Trophoblast cell (in vitro differentiated cells and primary cell): Measurements from ENCODE around the gene ADRM1. TPM values are rescaled to one million over a fixed set of nuclear protein-coding genes. Genes with fewer than 3 reads are reported as not detected.

Experiments used
- DNase-seq, 2 donors: peaks; one replicate each; pipeline ENCODE4 v3.0.0-alpha.2; 2016
- H2AFZ ChIP-seq: 2 replicates; pipeline ENCODE4 v1.6.1; 2013; ENCODE audit warnings: low read length, moderate library complexity, mild to moderate bottlenecking; ENCODE audit not compliant: insufficient read depth, poor library complexity
- H2AK5ac ChIP-seq: 2 replicates; pipeline ENCODE4 v1.6.1; 2013; ENCODE audit warnings: mild to moderate bottlenecking, low read length
- H2BK120ac ChIP-seq: 2 replicates; pipeline ENCODE4 v1.6.1; 2013; ENCODE audit warnings: low read length, mild to moderate bottlenecking, moderate library complexity; ENCODE audit not compliant: insufficient read depth, poor library complexity
- H2BK12ac ChIP-seq: 2 replicates; pipeline ENCODE4 v1.6.1; 2013; ENCODE audit warnings: mild to moderate bottlenecking, low read length, moderate library complexity
- H2BK5ac ChIP-seq: 2 replicates; pipeline ENCODE4 v1.6.1; 2013; ENCODE audit warnings: low read length, low read depth, moderate library complexity, mild to moderate bottlenecking; ENCODE audit not compliant: poor library complexity
- H3K14ac ChIP-seq: 2 replicates; pipeline ENCODE4 v1.6.1; 2013; ENCODE audit warnings: mild to moderate bottlenecking, low read length
- H3K18ac ChIP-seq: 2 replicates; pipeline ENCODE4 v1.6.1; 2013; ENCODE audit warnings: mild to moderate bottlenecking, low read length
- H3K23ac ChIP-seq: 2 replicates; pipeline ENCODE4 v1.6.1; 2013; ENCODE audit warnings: low read length
- H3K27ac ChIP-seq: 2 replicates; pipeline ENCODE4 v1.5.1; 2013; ENCODE audit warnings: low read depth, mild to moderate bottlenecking, inconsistent platforms, low read length, moderate library complexity
- H3K27me3 ChIP-seq: 2 replicates; pipeline ENCODE4 v1.6.1; 2013; ENCODE audit warnings: inconsistent platforms, mild to moderate bottlenecking, low read length, moderate library complexity; ENCODE audit not compliant: insufficient read depth
- H3K36me3 ChIP-seq, 2 experiments: 1 replicate in 1 of 2; 2 replicates in 1 of 2; pipeline ENCODE4 v1.6.1; 2013; ENCODE audit warnings: low read length in 2 of 2, mild to moderate bottlenecking in 2 of 2, moderate library complexity in 1 of 2; ENCODE audit not compliant: insufficient read depth in 2 of 2, control insufficient read depth in 1 of 2
- H3K4ac ChIP-seq: 2 replicates; pipeline ENCODE4 v1.6.1; 2013; ENCODE audit warnings: low read depth, mild to moderate bottlenecking, low read length, moderate library complexity
- H3K4me1 ChIP-seq, 2 experiments: 1 replicate in 1 of 2; 2 replicates in 1 of 2; pipeline ENCODE4 v1.6.1; 2013; ENCODE audit warnings: low read length in 2 of 2, mild to moderate bottlenecking in 2 of 2, moderate library complexity in 1 of 2; ENCODE audit not compliant: insufficient read depth in 2 of 2, control insufficient read depth in 1 of 2
- H3K4me2 ChIP-seq: 2 replicates; pipeline ENCODE4 v1.6.1; 2013; ENCODE audit warnings: inconsistent platforms, mild to moderate bottlenecking, low read length, moderate library complexity
- H3K4me3 ChIP-seq: 2 replicates; pipeline ENCODE4 v1.5.1; 2013; ENCODE audit warnings: mild to moderate bottlenecking, low read depth, low read length, inconsistent platforms
- H3K79me1 ChIP-seq: one replicate; pipeline ENCODE4 v1.6.1; 2013; ENCODE audit warnings: low read length
- H3K79me2 ChIP-seq: 2 replicates; pipeline ENCODE4 v1.6.1; 2013; ENCODE audit warnings: low read length, mild to moderate bottlenecking; ENCODE audit not compliant: control insufficient read depth, insufficient read depth, poor library complexity
- H3K9ac ChIP-seq: 2 replicates; pipeline ENCODE4 v1.6.1; 2013; ENCODE audit warnings: mild to moderate bottlenecking, low read length
- H3K9me3 ChIP-seq: 2 replicates; pipeline ENCODE4 v1.6.1; 2013; ENCODE audit warnings: low read depth, mild to moderate bottlenecking, control low read depth, inconsistent platforms, low read length; ENCODE audit not compliant: insufficient read depth
- H4K12ac ChIP-seq: 2 replicates; pipeline ENCODE4 v1.6.1; 2013; ENCODE audit warnings: low read depth, mild to moderate bottlenecking, low read length, moderate library complexity
- H4K8ac ChIP-seq: 2 replicates; pipeline ENCODE4 v1.6.1; 2013; ENCODE audit warnings: low read depth, mild to moderate bottlenecking, low read length, moderate library complexity
- H4K91ac ChIP-seq: one replicate; pipeline ENCODE4 v1.6.1; 2013; ENCODE audit warnings: low read depth, mild to moderate bottlenecking, low read length, moderate library complexity
- WGBS: extraction: QIAGEN DNeasy Blood & Tissue Kit; methylation state at CpG from one replicate; pipeline ENCODE4 v1.1.7; 2013; ENCODE audit warnings: missing lambda C conversion rate; ENCODE audit not compliant: insufficient read length, insufficient coverage; ENCODE audit errors: extremely low coverage; 5-methylcytosine and 5-hydroxymethylcytosine counted together
- polyA plus RNA-seq: library from polyadenylated mRNA; stranded (reverse); fragments of 200-250 nt; gene quantifications from 2 replicates; pipeline ENCODE4 v1.2.3, GENCODE V29; 2013

Gene ADRM1, protein sequence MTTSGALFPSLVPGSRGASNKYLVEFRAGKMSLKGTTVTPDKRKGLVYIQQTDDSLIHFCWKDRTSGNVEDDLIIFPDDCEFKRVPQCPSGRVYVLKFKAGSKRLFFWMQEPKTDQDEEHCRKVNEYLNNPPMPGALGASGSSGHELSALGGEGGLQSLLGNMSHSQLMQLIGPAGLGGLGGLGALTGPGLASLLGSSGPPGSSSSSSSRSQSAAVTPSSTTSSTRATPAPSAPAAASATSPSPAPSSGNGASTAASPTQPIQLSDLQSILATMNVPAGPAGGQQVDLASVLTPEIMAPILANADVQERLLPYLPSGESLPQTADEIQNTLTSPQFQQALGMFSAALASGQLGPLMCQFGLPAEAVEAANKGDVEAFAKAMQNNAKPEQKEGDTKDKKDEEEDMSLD
- 164 and 175 TPM in 2 replicates for polyA plus RNA-seq

DNA sequence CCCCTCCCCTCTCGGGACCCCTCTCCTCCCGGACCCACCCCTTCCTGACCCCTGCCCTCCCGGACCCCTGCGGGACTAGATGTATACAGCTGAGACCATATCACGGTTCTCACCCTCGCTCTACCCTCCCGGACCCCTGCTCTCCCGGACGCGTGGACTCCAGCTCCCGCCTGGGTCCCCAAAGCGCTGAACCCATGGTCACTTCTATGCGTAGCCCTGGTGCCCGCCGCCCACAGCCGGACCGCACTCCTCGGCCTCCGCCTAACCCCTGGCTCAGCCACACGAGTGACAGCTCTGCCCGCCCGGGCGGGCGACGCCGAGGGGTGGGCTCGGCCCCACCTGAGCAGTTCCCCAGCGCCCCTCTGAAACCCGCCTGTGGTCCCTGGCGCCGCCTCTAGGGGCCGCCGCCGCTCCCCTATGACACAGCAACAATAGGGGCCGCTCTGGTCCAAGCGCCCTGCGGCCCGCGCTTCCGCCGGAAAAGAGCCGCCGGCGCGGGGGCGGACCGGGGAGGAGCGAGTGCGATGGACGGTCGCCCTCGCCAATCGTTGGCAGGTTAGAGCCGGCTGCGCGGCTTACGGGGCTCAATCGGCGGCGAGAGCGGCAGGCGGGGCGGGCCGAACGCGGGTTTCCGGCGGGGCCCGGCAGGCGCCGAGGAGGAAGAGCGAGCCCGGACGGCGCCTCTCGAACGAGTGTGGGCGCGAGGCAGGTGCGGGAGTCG, at the start of gene ADRM1:
TSS of gene ADRM1 (plus strand) at position 657 of the 721 bp plus-strand sequence. CDS start 572 bp downstream, outside the sequence.
- Histone ChIP-seq H3K79me1 (peaks cover 11% of the 10 kb centered on the region), H2BK120ac (peak within 1 kb of the TSS; percentile 87), H4K12ac (peak within 1 kb of the TSS; percentile 76), H3K79me2 (peaks cover 27% of the 10 kb centered on the region), H3K4me2 (peak within 1 kb of the TSS; percentile 93), H4K91ac (peak within 1 kb of the TSS; percentile 90), H3K27me3 (no peaks in the 10 kb centered on the region), H3K4me3 (peak within 1 kb of the TSS; percentile 97), H3K4me1 (peaks cover 10 to 11% of the 10 kb centered on the region in 2 experiments), H2AFZ (peak within 1 kb of the TSS; percentile 67), H3K14ac (peak within 1 kb of the TSS; percentile 87), H3K23ac (no peak within 1 kb of the TSS), H3K9me3 (peaks cover 7% of the 10 kb centered on the region), H2BK5ac (peak within 1 kb of the TSS; percentile 87), H4K8ac (peak within 1 kb of the TSS; percentile 90), H3K4ac (peak within 1 kb of the TSS; percentile 99), H3K18ac (peak within 1 kb of the TSS; percentile 90), H2AK5ac (peak within 1 kb of the TSS; percentile 97), H2BK12ac (peak within 1 kb of the TSS; percentile 12), H3K27ac (peak within 1 kb of the TSS; percentile 96), H3K9ac (peak within 1 kb of the TSS; percentile 98), H3K36me3 (peaks cover 43 to 45% of the 10 kb centered on the region in 2 experiments)
- WGBS = no CpG with 5 or more reads among the region's 81 CpGs
- DNase-seq = peak; percentile 98 to 99

DNA sequence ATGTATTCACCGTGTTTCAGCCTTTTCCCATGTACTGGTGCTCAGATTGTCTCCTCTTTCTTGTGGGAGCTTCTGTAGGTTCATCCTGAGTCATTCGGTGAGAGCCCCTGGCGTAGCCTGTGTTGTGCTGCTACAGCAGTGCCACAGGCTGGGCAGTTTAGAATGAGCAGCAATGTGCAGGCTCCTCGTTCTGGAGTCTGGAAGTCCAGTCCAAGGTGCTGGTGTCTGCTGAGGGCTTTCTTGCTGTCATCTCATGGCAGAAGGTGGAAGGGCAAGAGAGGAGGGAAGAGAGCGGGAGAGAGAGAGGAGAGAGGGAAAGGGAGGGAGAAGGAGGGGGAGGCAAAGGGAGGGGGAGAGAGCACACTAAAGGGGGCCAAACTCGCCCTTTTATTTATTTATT, 49.4 kb upstream of the ADRM1 start:
- no peak overlapping the region for H4K8ac ChIP-seq
- no peak overlapping the region for H4K12ac ChIP-seq
- no peak overlapping the region for H2AK5ac ChIP-seq
- H3K27ac ChIP-seq = no peak overlapping the region
- no peak overlapping the region for H3K18ac ChIP-seq
- peak overlapping the region; percentile 18 for H3K23ac ChIP-seq
- no peaks in the 10 kb centered on the region for H3K9me3 ChIP-seq
- no peaks in the 10 kb centered on the region for H3K79me2 ChIP-seq
- no peak overlapping the region for H3K4me2 ChIP-seq
- H3K4me3 ChIP-seq = no peak overlapping the region
- no peaks in the 10 kb centered on the region for H3K79me1 ChIP-seq
- H3K27me3 ChIP-seq = no peaks in the 10 kb centered on the region
- no peak overlapping the region for H2AFZ ChIP-seq
- H2BK120ac ChIP-seq = no peak overlapping the region
- H2BK12ac ChIP-seq = no peak overlapping the region
- no peak for DNase-seq
- H2BK5ac ChIP-seq = no peak overlapping the region
- H3K9ac ChIP-seq = no peak overlapping the region
- H4K91ac ChIP-seq = no peak overlapping the region
- no peak overlapping the region for H3K14ac ChIP-seq
- H3K4ac ChIP-seq = no peak overlapping the region
- no peaks in the 10 kb centered on the region for H3K4me1 ChIP-seq
- peaks cover 22 to 23% of the 10 kb centered on the region in 2 experiments for H3K36me3 ChIP-seq
- no CpG with 5 or more reads among the region's 6 CpGs for WGBS

DNA sequence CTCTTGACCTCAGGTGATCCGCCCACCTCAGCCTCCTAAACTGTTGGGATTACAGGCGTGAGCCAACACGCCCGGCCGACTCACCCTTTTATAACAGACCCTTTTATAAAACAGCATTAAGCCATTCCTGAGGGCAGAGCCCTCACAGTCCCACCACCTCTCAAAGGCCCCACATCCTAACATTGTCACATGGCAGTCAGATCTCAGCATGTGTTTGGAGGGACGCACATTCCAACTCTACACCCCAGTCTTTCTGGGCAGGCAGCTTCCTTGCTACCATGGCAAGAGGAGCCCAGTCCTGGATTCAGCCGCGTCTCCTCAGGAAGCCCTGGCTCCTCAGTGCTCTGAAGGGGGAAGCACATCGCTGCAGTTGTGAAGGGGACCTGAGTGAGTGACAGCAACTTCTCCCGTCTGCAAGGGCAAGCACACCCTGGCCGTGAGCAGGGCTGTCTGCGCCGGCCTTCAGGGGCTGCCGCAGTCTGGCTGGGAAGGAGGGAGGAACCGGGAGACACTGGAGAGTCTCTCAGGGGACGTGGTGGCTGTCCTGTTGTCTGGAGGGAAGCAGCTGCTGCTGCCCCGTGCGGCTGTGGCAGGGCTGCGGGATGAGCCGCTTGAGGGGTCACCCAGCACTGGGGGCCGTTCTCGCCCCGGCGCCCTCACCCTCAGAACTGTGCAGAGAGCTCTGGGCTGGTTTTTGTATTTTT, 48.6 kb upstream of the ADRM1 start:
- Histone ChIP-seq H3K9ac (no peak overlapping the region), H2BK5ac (no peak overlapping the region), H3K9me3 (no peaks in the 10 kb centered on the region), H3K79me1 (no peaks in the 10 kb centered on the region), H3K27me3 (no peaks in the 10 kb centered on the region), H3K79me2 (no peaks in the 10 kb centered on the region), H3K4ac (no peak overlapping the region), H3K4me1 (no peaks in the 10 kb centered on the region), H3K36me3 (peaks cover 25 to 26% of the 10 kb centered on the region in 2 experiments), H4K12ac (no peak overlapping the region), H3K27ac (no peak overlapping the region), H3K4me3 (no peak overlapping the region), H4K8ac (no peak overlapping the region), H3K14ac (no peak overlapping the region), H3K18ac (no peak overlapping the region), H2BK12ac (no peak overlapping the region), H3K23ac (no peak overlapping the region), H2BK120ac (no peak overlapping the region), H4K91ac (no peak overlapping the region), H3K4me2 (no peak overlapping the region), H2AFZ (no peak overlapping the region), H2AK5ac (no peak overlapping the region)
- no CpG with 5 or more reads among the region's 24 CpGs for WGBS
- no peak for DNase-seq

DNA sequence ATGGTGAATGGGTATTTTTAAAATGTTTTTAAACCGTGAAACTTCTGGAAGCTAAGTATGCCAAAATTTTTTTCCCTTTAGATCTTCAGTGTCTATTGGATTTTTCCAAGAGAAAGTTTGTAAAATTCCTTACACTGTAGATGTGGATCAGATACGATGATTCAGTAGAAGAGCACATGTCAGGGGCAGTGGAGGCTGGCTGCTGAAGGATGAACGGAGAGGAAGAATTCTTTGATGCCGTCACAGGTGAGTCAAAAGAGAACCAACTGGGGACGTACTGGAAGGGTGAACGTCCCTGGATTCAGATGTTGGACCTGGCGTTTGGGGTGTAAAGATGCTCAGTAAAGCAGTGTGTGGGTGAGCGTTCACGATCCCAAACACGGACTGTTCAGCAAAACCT, 46.8 kb upstream of the ADRM1 start:
- Histone ChIP-seq H3K9me3 (no peaks in the 10 kb centered on the region), H4K12ac (no peak overlapping the region), H3K4me1 (no peaks in the 10 kb centered on the region), H3K9ac (no peak overlapping the region), H2AFZ (no peak overlapping the region), H3K79me2 (no peaks in the 10 kb centered on the region), H3K23ac (no peak overlapping the region), H2BK12ac (no peak overlapping the region), H3K36me3 (peaks cover 39 to 41% of the 10 kb centered on the region in 2 experiments), H3K14ac (no peak overlapping the region), H3K18ac (no peak overlapping the region), H3K27ac (no peak overlapping the region), H2BK5ac (no peak overlapping the region), H3K4me3 (no peak overlapping the region), H3K4me2 (no peak overlapping the region), H2BK120ac (no peak overlapping the region), H3K27me3 (no peaks in the 10 kb centered on the region), H4K8ac (no peak overlapping the region), H3K79me1 (no peaks in the 10 kb centered on the region), H4K91ac (no peak overlapping the region), H3K4ac (no peak overlapping the region), H2AK5ac (no peak overlapping the region)
- DNase-seq = no peak
- no CpG with 5 or more reads among the region's 10 CpGs for WGBS
